Measurements from ENCODE around the gene SVIL. TPM values are rescaled to one million over a fixed set of nuclear protein-coding genes. Genes with fewer than 3 reads are reported as not detected.
A peak's percentile ranks its signal among the peaks of the same experiment; 100 is the strongest.

SVIL gene
- total RNA-seq, 1 donor from 2014 or later = 94.7 TPM

DNA sequence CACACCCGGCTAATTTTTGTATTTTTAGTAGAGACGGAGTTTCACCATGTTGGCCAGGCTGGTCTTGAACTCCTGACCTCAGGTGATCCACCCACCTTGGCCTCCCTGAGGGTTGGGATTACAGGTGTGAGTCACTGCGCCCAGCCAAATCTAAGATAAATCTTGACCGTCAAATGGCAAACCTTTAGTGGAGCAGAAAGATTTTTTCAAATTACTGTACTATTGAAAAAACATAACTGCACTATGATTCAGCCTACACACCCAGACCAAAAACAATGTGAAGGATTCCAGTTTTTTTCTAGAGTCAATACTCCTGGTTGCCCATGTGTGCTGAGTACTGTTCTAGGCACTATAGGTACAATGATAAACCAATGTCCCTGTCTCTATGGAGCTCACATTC lies 33.9 kb upstream of the SVIL start:
- peaks cover 0 to 10% of the 10 kb centered on the region in 2 donors for H3K36me3 ChIP-seq
- intact Hi-C loops (cut with DNase I) = no loop called here
- DNase-seq (ENCODE audit: low spot score in 2 of 2) = no peak
- TF ChIP-seq, protein P1, sequence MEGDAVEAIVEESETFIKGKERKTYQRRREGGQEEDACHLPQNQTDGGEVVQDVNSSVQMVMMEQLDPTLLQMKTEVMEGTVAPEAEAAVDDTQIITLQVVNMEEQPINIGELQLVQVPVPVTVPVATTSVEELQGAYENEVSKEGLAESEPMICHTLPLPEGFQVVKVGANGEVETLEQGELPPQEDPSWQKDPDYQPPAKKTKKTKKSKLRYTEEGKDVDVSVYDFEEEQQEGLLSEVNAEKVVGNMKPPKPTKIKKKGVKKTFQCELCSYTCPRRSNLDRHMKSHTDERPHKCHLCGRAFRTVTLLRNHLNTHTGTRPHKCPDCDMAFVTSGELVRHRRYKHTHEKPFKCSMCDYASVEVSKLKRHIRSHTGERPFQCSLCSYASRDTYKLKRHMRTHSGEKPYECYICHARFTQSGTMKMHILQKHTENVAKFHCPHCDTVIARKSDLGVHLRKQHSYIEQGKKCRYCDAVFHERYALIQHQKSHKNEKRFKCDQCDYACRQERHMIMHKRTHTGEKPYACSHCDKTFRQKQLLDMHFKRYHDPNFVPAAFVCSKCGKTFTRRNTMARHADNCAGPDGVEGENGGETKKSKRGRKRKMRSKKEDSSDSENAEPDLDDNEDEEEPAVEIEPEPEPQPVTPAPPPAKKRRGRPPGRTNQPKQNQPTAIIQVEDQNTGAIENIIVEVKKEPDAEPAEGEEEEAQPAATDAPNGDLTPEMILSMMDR (IDR thresholded peaks at IDR 0.05) = no peak
- no peak overlapping the region for H3K4me3 ChIP-seq
- H3K27me3 ChIP-seq = no peaks in the 10 kb centered on the region
- no peaks in the 10 kb centered on the region for H3K9me3 ChIP-seq
- peak overlapping the region; percentile 58 to 69 for H3K27ac ChIP-seq
- peaks cover 0 to 21% of the 10 kb centered on the region in 2 donors for H3K4me1 ChIP-seq

DNA sequence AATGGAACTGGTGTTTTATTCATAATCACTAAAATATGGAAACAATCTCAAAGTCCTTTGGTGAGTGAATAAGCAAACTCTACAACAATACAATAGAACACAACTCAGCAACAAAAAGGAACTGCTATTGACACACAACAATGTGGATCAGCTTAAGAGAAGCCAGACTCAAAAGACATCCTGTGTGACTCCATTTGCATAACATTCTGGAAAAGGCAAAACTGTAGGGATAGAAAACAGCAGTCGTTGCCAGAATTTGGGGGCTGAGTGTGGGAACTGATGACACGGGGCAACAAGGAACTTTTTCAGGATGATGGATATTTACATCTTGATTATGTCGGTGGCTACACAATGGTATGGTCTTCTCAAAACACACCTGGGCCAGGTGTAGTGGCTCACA lies 32.4 kb upstream of the SVIL start:
- intact Hi-C loops (cut with DNase I) = loop anchor here (2.0 kb wide), 1 partner anchor 22 kb away; no protein-coding TSS in a partner anchor
- DNase-seq (ENCODE audit: low spot score in 2 of 2) = no peak
- TF ChIP-seq, protein P1 (IDR thresholded peaks at IDR 0.05) = no peak
- Histone ChIP-seq H3K9me3 (no peaks in the 10 kb centered on the region), H3K36me3 (peaks cover 0 to 8% of the 10 kb centered on the region in 2 donors), H3K27ac (peak overlapping the region; percentile 48 to 69), H3K27me3 (no peaks in the 10 kb centered on the region), H3K4me1 (peaks cover 0 to 25% of the 10 kb centered on the region in 2 donors), H3K4me3 (no peak overlapping the region)

DNA sequence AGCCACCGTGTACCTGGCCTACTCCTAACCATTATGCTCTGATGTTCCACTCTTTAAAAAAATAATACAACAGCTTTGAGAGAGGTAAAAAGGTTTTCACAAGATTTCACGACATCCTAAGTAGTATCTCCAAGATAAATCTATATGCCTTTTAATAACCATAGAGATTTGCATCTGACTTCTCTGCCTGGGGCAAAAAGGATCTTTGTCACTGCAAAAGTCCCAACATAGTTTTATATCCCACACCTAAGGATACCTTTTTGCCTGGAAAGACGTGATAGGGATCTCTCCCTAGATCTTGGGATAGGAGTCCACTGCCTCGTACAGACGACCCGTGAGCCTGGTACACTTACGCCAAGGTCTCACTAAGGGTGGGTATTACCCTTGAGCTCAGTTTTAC lies 31.4 kb upstream of the SVIL start:
- Histone ChIP-seq H3K27me3 (no peaks in the 10 kb centered on the region), H3K27ac (peak overlapping the region; percentile 10 to 48), H3K4me1 (peaks cover 0 to 32% of the 10 kb centered on the region in 2 donors), H3K36me3 (no peaks in the 10 kb centered on the region), H3K4me3 (no peak overlapping the region), H3K9me3 (no peaks in the 10 kb centered on the region)
- intact Hi-C loops (cut with DNase I) = loop anchor here (2.0 kb wide), 1 partner anchor 23 kb away; no protein-coding TSS in a partner anchor
- no peak for DNase-seq (ENCODE audit: low spot score in 2 of 2)
- TF ChIP-seq, protein P1 (IDR thresholded peaks at IDR 0.05) = no peak

DNA sequence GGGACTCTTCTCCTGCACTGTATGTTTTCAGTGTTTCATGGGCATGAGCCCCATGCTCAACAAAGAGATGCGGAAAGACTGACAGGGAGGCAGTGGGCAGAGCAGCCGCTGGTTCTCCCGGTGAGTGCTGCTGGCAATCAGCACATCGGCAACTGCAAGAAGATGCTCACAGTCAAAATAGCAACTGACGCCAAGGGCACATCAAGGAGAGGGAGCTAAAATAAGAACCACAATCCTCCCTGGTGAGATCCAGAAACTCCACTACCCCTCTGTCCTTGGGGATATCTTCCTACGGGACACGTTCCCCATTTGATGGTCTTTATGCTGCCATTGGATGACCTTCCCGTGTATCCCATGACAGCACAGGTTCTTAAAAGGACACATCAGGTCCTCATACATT lies 28.9 kb upstream of the SVIL start:
- TF ChIP-seq, protein P1 (IDR thresholded peaks at IDR 0.05) = no peak
- Histone ChIP-seq H3K27me3 (no peaks in the 10 kb centered on the region), H3K4me1 (peaks cover 13 to 43% of the 10 kb centered on the region in 2 donors), H3K36me3 (no peaks in the 10 kb centered on the region), H3K9me3 (no peaks in the 10 kb centered on the region), H3K4me3 (no peak overlapping the region), H3K27ac (peak overlapping the region in 1 of 2 donors; percentile 10)
- intact Hi-C loops (cut with DNase I) = loop anchor here (5.0 kb wide), 1 partner anchor 41 kb away; no protein-coding TSS in a partner anchor
- DNase-seq (ENCODE audit: low spot score in 2 of 2) = peak in 1 of 2 donors; percentile 50

DNA sequence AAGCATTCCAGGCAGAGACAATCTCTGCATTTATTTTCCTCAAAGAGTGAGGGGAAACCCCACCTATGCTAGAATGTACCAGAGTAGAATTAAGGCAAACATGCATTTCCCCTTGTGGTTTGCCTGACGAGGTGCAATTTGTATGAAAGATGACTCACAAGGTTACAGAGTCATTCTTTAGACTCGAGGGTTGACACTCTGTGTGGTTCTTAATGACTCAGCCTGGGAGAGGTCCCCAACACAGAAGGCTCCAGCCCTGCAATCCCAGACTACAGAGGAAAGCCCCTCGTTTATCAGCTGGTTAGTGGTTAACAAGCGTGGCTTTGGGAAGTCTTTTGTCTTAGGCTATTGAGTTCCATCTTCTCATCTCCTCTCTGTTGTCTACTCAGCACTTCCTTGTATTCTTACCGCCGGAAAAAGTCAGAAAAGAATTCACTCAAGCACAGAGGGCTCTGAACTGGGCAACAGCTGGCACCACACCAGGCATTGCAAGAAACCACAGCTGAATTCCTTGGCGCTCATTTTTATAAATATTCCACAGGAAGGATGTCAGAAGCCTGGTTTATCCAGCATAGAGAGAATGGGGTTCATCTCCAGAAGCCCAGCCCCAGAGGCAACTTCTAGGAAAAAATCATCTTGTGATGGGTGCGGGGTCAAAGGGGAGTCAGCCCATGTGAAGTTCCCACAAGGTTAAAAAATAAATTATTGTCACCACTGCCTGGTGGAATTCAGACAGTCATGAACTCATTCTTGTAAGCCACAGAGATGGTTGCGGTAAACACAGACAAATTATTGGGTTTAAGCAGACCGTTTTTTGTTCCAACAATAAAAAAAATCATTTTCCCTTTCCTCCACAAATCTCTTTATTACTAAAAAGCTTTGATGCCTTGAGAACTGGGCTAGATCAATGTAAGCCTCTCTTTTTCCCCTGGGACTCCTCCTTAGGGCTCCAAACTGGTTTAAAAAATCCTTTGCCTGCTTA lies 24.5 kb upstream of the SVIL start:
- H3K27me3 ChIP-seq = no peaks in the 10 kb centered on the region
- H3K4me3 ChIP-seq = no peak overlapping the region
- H3K9me3 ChIP-seq = no peaks in the 10 kb centered on the region
- intact Hi-C loops (cut with DNase I) = loop anchor here (2.0 kb wide), 1 partner anchor 16 kb away; no protein-coding TSS in a partner anchor
- peak overlapping the region; percentile 73 to 81 for H3K27ac ChIP-seq
- peak; percentile 51 to 85 for DNase-seq (ENCODE audit: low spot score in 2 of 2)
- H3K36me3 ChIP-seq = peaks cover 16 to 26% of the 10 kb centered on the region in 2 donors
- TF ChIP-seq, protein P1 (IDR thresholded peaks at IDR 0.05) = peak; percentile 53 to 60 (median 56)
- peaks cover 18 to 42% of the 10 kb centered on the region in 2 donors for H3K4me1 ChIP-seq
